ENCODE data around the gene MS4A4E.
"Not testable (repeated sequence)": the region's sequence is repeated elsewhere in the genome, so short reads cannot be mapped to it uniquely, and the experiment has no call there.

- not testable (repeated sequence) for TF ChIP-seq EZH2, EZH2phosphoT487 (IDR thresholded peaks at IDR 0.05)
- TF ChIP-seq, protein P1, sequence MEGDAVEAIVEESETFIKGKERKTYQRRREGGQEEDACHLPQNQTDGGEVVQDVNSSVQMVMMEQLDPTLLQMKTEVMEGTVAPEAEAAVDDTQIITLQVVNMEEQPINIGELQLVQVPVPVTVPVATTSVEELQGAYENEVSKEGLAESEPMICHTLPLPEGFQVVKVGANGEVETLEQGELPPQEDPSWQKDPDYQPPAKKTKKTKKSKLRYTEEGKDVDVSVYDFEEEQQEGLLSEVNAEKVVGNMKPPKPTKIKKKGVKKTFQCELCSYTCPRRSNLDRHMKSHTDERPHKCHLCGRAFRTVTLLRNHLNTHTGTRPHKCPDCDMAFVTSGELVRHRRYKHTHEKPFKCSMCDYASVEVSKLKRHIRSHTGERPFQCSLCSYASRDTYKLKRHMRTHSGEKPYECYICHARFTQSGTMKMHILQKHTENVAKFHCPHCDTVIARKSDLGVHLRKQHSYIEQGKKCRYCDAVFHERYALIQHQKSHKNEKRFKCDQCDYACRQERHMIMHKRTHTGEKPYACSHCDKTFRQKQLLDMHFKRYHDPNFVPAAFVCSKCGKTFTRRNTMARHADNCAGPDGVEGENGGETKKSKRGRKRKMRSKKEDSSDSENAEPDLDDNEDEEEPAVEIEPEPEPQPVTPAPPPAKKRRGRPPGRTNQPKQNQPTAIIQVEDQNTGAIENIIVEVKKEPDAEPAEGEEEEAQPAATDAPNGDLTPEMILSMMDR (IDR thresholded peaks at IDR 0.05) = not testable (repeated sequence)
Measured at GRCh38 chr11:60201334-60201733, 41.6 kb downstream of the MS4A4E start.
